T-helper 1 cell treated with Interleukin-12 subunit alpha and Interleukin-12 subunit beta and Interleukin-4 antibody, amounts not matched to agents 30 ng/mL and 1 ng/mL, for 36 hours (primary cell): ENCODE results near the gene SYN1. TPM values are rescaled to one million over a fixed set of nuclear protein-coding genes. Genes with fewer than 3 reads are reported as not detected.

Experiments used
- intact Hi-C: fragments of 100-400 bp; cut with micrococcal nuclease; formaldehyde crosslinking; loops from one replicate; pipeline ENCODE4 v1.15.1; 2024
- total RNA-seq: library from RNA; stranded (reverse); gene quantifications from 2 replicates; pipeline ENCODE4 v1.2.3, GENCODE V29; 2022

SYN1 gene
- total RNA-seq, 1 donor from 2014 or later = 0.17 TPM

GRCh38 chrX:47574547-47575301 lies 44.9 kb downstream of the SYN1 start:
- intact Hi-C loops = no loop called here

- intact Hi-C loops = no loop called here
Measured at GRCh38 chrX:47574076-47574546, 45.5 kb downstream of the SYN1 start.

- intact Hi-C loops = no loop called here
Measured at GRCh38 chrX:47573341-47574075, 46.1 kb downstream of the SYN1 start.

- intact Hi-C loops = no loop called here
Measured at GRCh38 chrX:47572773-47573340, 46.8 kb downstream of the SYN1 start.

- intact Hi-C loops = no loop called here
Measured at GRCh38 chrX:47571896-47572295, 47.8 kb downstream of the SYN1 start.

- intact Hi-C loops = no loop called here
Measured at GRCh38 chrX:47571215-47571614, 48.4 kb downstream of the SYN1 start.

- intact Hi-C loops = no loop called here
Measured at GRCh38 chrX:47570794-47571193, 48.9 kb downstream of the SYN1 start.

GRCh38 chrX:47568656-47569295 lies 50.9 kb downstream of the SYN1 start:
- intact Hi-C loops = no loop called here

- intact Hi-C loops = no loop called here
Measured at GRCh38 chrX:47566841-47567240, 52.8 kb downstream of the SYN1 start.

GRCh38 chrX:47564438-47565085 lies 55.1 kb downstream of the SYN1 start:
- intact Hi-C loops = loop anchor here (5.0 kb wide), 2 partner anchors 438 to 958 kb away; partner anchors contain the start of genes EBP and ZNF182

- intact Hi-C loops = loop anchor here (2.0 to 5.0 kb wide), 3 partner anchors 159 to 958 kb away; partner anchors contain the start of genes EBP and ZNF182
Measured at GRCh38 chrX:47563801-47564315, 55.8 kb downstream of the SYN1 start.

GRCh38 chrX:47562615-47563243 lies 56.9 kb downstream of the SYN1 start:
- intact Hi-C loops = loop anchor here (1.0 to 5.0 kb wide), 6 partner anchors 67 to 960 kb away; partner anchors contain the start of genes CFP, EBP and ZNF182

GRCh38 chrX:47561659-47562151 lies 58.0 kb downstream of the SYN1 start:
- intact Hi-C loops = loop anchor here (1.0 to 5.0 kb wide), 17 partner anchors 21 to 961 kb away; partner anchors contain the start of genes CFP, EBP, ELK1 and TIMP1

GRCh38 chrX:47560934-47561658 lies 58.6 kb downstream of the SYN1 start, which contains the start of gene ARAF:
Gene ARAF, plus strand, starts transcription at chrX:47561205. Its CDS starts 1,763 bp downstream, at chrX:47562968.
- intact Hi-C loops = loop anchor here (1.0 to 5.0 kb wide), 14 partner anchors 21 to 961 kb away; partner anchors contain the start of genes EBP, ELK1, RBM10 and TIMP1

GRCh38 chrX:47560179-47560933 lies 59.3 kb downstream of the SYN1 start:
- intact Hi-C loops = loop anchor here (1.0 to 5.0 kb wide), 4 partner anchors 328 to 962 kb away; partner anchors contain the start of genes EBP, RBM10, USP11 and ZNF182

- intact Hi-C loops = no loop called here
Measured at GRCh38 chrX:47558436-47558835, 61.2 kb downstream of the SYN1 start.

- intact Hi-C loops = loop anchor here (1.0 kb wide), 5 partner anchors 26 to 427 kb away; partner anchors contain the start of genes TIMP1, USP11 and ZNF81
Measured at GRCh38 chrX:47556045-47556623, 63.5 kb downstream of the SYN1 start.

- intact Hi-C loops = no loop called here
Measured at GRCh38 chrX:47543496-47543895, 76.2 kb downstream of the SYN1 start.
